ENCODE data around the gene TMCO1. TPM values are rescaled to one million over a fixed set of nuclear protein-coding genes. Genes with fewer than 3 reads are reported as not detected.
"Not testable (repeated sequence)": the region's sequence is repeated elsewhere in the genome, so short reads cannot be mapped to it uniquely, and the experiment has no call there.

Gene TMCO1
- 51.9 TPM for total RNA-seq
- long read RNA-seq, full-length matches to known transcripts, result 37 of 39 reads
- long read RNA-seq, partial matches to known transcripts, result 0 of 39 reads
- long read RNA-seq, other reads (novel, unspliced or antisense), result 2 of 39 reads

- intact Hi-C loops (cut with micrococcal nuclease), result no loop called here
- Histone ChIP-seq H3K36me3 (peaks cover 44% of the 10 kb centered on the region), H3K4me1 (peaks cover 50% of the 10 kb centered on the region)
Measured at GRCh38 chr1:165768513-165769394, at the start of gene TMCO1. Gene TMCO1, minus strand, starts transcription at chr1:165768868. Its CDS starts 117 bp downstream, at chr1:165768751.

GRCh38 chr1:165816826-165817497 is 48.3 kb upstream of the TMCO1 start:
- Histone ChIP-seq H3K4me3 (no peak overlapping the region), H3K27ac (replicated peaks) (no peak overlapping the region), H3K27me3 (ENCODE audit: low read depth) (no peaks in the 10 kb centered on the region), H3K9me3 (replicated peaks) (peaks cover 12% of the 10 kb centered on the region), H3K36me3 (no peaks in the 10 kb centered on the region), H3K4me1 (peaks cover 15% of the 10 kb centered on the region)
- no peak for DNase-seq
- intact Hi-C loops (cut with micrococcal nuclease), result no loop called here
- TF ChIP-seq, protein P1, sequence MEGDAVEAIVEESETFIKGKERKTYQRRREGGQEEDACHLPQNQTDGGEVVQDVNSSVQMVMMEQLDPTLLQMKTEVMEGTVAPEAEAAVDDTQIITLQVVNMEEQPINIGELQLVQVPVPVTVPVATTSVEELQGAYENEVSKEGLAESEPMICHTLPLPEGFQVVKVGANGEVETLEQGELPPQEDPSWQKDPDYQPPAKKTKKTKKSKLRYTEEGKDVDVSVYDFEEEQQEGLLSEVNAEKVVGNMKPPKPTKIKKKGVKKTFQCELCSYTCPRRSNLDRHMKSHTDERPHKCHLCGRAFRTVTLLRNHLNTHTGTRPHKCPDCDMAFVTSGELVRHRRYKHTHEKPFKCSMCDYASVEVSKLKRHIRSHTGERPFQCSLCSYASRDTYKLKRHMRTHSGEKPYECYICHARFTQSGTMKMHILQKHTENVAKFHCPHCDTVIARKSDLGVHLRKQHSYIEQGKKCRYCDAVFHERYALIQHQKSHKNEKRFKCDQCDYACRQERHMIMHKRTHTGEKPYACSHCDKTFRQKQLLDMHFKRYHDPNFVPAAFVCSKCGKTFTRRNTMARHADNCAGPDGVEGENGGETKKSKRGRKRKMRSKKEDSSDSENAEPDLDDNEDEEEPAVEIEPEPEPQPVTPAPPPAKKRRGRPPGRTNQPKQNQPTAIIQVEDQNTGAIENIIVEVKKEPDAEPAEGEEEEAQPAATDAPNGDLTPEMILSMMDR (IDR thresholded peaks at IDR 0.05; ENCODE audit: borderline replicate concordance), result no peak

More at GRCh38 chr1:165768513-165769394, at the start of gene TMCO1:
- Histone ChIP-seq H3K27me3 (ENCODE audit: low read depth) (no peaks in the 10 kb centered on the region), H3K27ac (replicated peaks) (peak within 1 kb of the TSS; percentile 89), H3K4me3 (peak within 1 kb of the TSS; percentile 82), H3K9me3 (replicated peaks) (no peaks in the 10 kb centered on the region)
- TF ChIP-seq, protein P1 (IDR thresholded peaks at IDR 0.05; ENCODE audit: borderline replicate concordance), result peak; percentile 33
- peak; percentile 93 for DNase-seq

GRCh38 chr1:165816157-165816556 is 47.5 kb upstream of the TMCO1 start:
- Histone ChIP-seq H3K9me3 (replicated peaks) (peaks cover 12% of the 10 kb centered on the region), H3K27ac (replicated peaks) (no peak overlapping the region), H3K27me3 (ENCODE audit: low read depth) (no peaks in the 10 kb centered on the region), H3K4me3 (no peak overlapping the region), H3K36me3 (no peaks in the 10 kb centered on the region), H3K4me1 (peaks cover 15% of the 10 kb centered on the region)
- TF ChIP-seq, protein P1 (IDR thresholded peaks at IDR 0.05; ENCODE audit: borderline replicate concordance), result no peak
- DNase-seq, result no peak
- intact Hi-C loops (cut with micrococcal nuclease), result no loop called here

- H3K36me3 ChIP-seq, result no peaks in the 10 kb centered on the region
- no peak for DNase-seq
- H3K4me1 ChIP-seq, result peaks cover 15% of the 10 kb centered on the region
- intact Hi-C loops (cut with micrococcal nuclease), result no loop called here
- H3K9me3 ChIP-seq (replicated peaks), result peaks cover 12% of the 10 kb centered on the region
- H3K27me3 ChIP-seq (ENCODE audit: low read depth), result no peaks in the 10 kb centered on the region
- no peak overlapping the region for H3K27ac ChIP-seq (replicated peaks)
- TF ChIP-seq, protein P1 (IDR thresholded peaks at IDR 0.05; ENCODE audit: borderline replicate concordance), result no peak
- H3K4me3 ChIP-seq, result no peak overlapping the region
Measured at GRCh38 chr1:165815725-165816124, 47.1 kb upstream of the TMCO1 start.

- Histone ChIP-seq H3K4me3 (no peak overlapping the region), H3K27me3 (ENCODE audit: low read depth) (no peaks in the 10 kb centered on the region), H3K4me1 (no peaks in the 10 kb centered on the region), H3K36me3 (no peaks in the 10 kb centered on the region), H3K27ac (replicated peaks) (no peak overlapping the region), H3K9me3 (replicated peaks) (peaks cover 3% of the 10 kb centered on the region)
- TF ChIP-seq, protein P1 (IDR thresholded peaks at IDR 0.05; ENCODE audit: borderline replicate concordance), result no peak
- DNase-seq, result no peak
- intact Hi-C loops (cut with micrococcal nuclease), result no loop called here
Measured at GRCh38 chr1:165807613-165808012, 38.9 kb upstream of the TMCO1 start.

GRCh38 chr1:165804513-165804912 is 35.8 kb upstream of the TMCO1 start:
- H3K36me3 ChIP-seq; H3K4me1 ChIP-seq; intact Hi-C loops (cut with micrococcal nuclease); H3K27me3 ChIP-seq (ENCODE audit: low read depth); H3K4me3 ChIP-seq; DNase-seq; H3K27ac ChIP-seq (replicated peaks): not testable (repeated sequence)
- H3K9me3 ChIP-seq (replicated peaks), result peaks cover 10% of the 10 kb centered on the region

Measured in left ventricle myocardium inferior (tissue), 1 donor.